Calu3 (cell line): ENCODE results near the gene ITPR2. TPM values are rescaled to one million over a fixed set of nuclear protein-coding genes. Genes with fewer than 3 reads are reported as not detected.

Experiments used
- BruUV-seq: library from RNA; stranded (reverse); fragments of 400-500 nt; replicated peaks from 2 replicates; lab custom pipeline; 2021; lab: Mats Ljungman, UMichigan
- CTCF ChIA-PET: fragments of 300-600 bp; sonication (Branson Sonifier 250); formaldehyde crosslinking; loops from one replicate; lab custom pipeline; 2022; ENCODE audit warnings: antibody characterized with exemption; lab: Charles Lee
- DNase-seq: peaks from one replicate; pipeline ENCODE4 v3.0.0; 2022
- H3K27ac Mint-ChIP-seq: one replicate; pipeline ENCODE4 v1.8.0; 2022; ENCODE audit warnings: mixed read lengths; ENCODE audit not compliant: unreplicated experiment
- H3K27me3 Mint-ChIP-seq: one replicate; pipeline ENCODE4 v1.8.0; 2022; ENCODE audit warnings: mixed read lengths; ENCODE audit not compliant: unreplicated experiment
- H3K36me3 Mint-ChIP-seq: one replicate; pipeline ENCODE4 v1.8.0; 2022; ENCODE audit warnings: mild to moderate bottlenecking, moderate library complexity, mixed read lengths; ENCODE audit not compliant: insufficient read depth, unreplicated experiment
- H3K4me1 Mint-ChIP-seq: one replicate; pipeline ENCODE4 v1.8.0; 2022; ENCODE audit warnings: mild to moderate bottlenecking, low read depth, mixed read lengths; ENCODE audit not compliant: unreplicated experiment
- H3K4me3 Mint-ChIP-seq: one replicate; pipeline ENCODE4 v1.8.0; 2022; ENCODE audit warnings: mild to moderate bottlenecking, low read depth, moderate library complexity, mixed read lengths; ENCODE audit not compliant: unreplicated experiment
- H3K9me3 Mint-ChIP-seq: one replicate; pipeline ENCODE4 v1.8.0; 2022; ENCODE audit warnings: low read depth, mixed read lengths; ENCODE audit not compliant: unreplicated experiment
- intact Hi-C: fragments of 100-400 bp; cut with micrococcal nuclease; formaldehyde crosslinking; loops from one replicate; pipeline ENCODE4 v1.10.0; 2022; ENCODE audit not compliant: unreplicated experiment
- total RNA-seq: library from RNA; stranded (reverse); gene quantifications from 2 replicates; pipeline ENCODE4 v1.2.3, GENCODE V29; 2022
- TF ChIP-seq, protein P1 (sequence below): fragments of 200-600 bp; IDR thresholded peaks from one replicate; pipeline ENCODE4 v1.8.0; 2022; ENCODE audit warnings: antibody characterized with exemption; ENCODE audit not compliant: unreplicated experiment

Gene ITPR2
- total RNA-seq, 1 experiment from 2014 or later: 2.5 TPM

DNA sequence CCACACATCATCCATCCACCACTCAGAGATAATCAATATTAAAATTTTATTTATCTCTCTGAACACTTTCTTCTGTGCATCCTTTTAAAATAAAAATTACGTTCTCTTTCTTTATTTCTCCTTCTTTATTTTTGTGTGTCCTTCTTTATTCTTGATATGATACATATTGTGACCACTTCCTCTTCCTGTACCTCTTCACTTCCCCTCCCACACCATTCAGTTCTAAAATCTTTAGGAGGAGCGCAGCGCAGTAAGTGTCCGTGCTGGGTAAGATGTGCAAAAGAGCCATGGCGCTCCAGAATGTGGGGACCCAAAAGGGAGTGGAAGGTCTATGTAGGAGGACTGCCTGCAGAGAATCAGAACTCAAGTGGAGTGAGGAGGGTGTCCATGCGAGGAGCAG lies 256.7 kb downstream of the ITPR2 start:
- Mint-ChIP-seq H3K4me3 (no peak overlapping the region), H3K9me3 (no peaks in the 10 kb centered on the region), H3K4me1 (no peaks in the 10 kb centered on the region), H3K27ac (no peak overlapping the region), H3K27me3 (peaks cover 18% of the 10 kb centered on the region), H3K36me3 (no peaks in the 10 kb centered on the region)
- TF ChIP-seq, protein P1, sequence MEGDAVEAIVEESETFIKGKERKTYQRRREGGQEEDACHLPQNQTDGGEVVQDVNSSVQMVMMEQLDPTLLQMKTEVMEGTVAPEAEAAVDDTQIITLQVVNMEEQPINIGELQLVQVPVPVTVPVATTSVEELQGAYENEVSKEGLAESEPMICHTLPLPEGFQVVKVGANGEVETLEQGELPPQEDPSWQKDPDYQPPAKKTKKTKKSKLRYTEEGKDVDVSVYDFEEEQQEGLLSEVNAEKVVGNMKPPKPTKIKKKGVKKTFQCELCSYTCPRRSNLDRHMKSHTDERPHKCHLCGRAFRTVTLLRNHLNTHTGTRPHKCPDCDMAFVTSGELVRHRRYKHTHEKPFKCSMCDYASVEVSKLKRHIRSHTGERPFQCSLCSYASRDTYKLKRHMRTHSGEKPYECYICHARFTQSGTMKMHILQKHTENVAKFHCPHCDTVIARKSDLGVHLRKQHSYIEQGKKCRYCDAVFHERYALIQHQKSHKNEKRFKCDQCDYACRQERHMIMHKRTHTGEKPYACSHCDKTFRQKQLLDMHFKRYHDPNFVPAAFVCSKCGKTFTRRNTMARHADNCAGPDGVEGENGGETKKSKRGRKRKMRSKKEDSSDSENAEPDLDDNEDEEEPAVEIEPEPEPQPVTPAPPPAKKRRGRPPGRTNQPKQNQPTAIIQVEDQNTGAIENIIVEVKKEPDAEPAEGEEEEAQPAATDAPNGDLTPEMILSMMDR: no peak
- no TSS peak for BruUV-seq
- no peak for DNase-seq
- intact Hi-C loops: no loop called here
- CTCF ChIA-PET: no interaction called here

DNA sequence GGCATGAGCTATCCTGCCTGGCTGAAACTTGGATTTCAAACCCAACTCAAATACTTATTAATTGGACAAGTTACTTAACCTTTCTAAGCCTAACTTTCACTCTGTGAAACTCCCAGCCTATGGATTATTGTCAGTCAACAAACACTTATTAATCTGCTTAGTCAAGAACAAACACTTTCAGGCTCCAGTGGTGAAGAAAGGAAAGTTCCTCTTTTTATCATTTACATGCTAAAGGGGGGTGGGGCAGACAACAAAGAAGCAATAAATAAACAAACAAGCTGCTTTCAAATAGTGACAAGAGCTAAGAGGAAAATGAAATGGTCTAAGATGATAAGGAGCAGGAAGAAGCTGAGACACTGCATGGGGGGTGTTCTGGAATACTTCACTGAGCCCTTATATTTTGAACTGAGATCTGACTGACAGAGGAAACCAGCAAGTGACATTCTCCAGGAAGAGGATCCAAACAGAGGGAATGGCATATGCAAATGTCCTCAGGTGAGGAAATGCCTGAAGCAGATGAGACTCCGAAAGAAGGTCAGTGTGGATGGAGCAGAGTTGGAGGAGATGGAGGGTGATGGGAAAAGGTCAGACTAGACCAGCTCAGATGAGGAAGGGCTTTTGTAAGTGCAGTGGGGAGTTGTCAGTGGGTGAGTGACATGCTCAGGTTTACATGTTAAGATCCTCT lies 259.6 kb downstream of the ITPR2 start:
- no peak for DNase-seq
- Mint-ChIP-seq H3K4me3 (no peak overlapping the region), H3K36me3 (no peaks in the 10 kb centered on the region), H3K27me3 (peaks cover 18% of the 10 kb centered on the region), H3K9me3 (no peaks in the 10 kb centered on the region), H3K4me1 (no peaks in the 10 kb centered on the region), H3K27ac (no peak overlapping the region)
- TF ChIP-seq, protein P1: no peak
- no TSS peak for BruUV-seq
- CTCF ChIA-PET: no interaction called here
- intact Hi-C loops: no loop called here

DNA sequence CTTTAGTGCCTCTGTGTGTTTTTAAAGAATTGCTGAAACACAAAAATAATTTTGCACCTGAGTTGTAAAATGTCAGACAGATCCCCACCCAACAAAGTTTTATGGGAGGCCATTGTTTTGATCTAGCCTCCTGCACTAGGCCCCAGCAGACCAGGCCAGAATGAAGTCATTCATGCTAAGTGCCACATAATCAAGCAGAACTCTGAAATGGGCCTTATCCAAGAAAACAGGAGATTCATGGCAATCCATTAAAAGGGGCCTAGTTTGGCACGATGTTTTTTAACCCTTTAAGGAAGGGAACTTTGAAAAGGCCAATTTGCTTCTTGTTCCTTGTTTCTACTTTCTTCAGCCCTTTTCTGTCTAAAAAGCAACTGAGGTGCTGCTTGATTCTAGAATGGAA lies 260.9 kb downstream of the ITPR2 start:
- DNase-seq: no peak
- no peaks in the 10 kb centered on the region for H3K36me3 Mint-ChIP-seq
- intact Hi-C loops: no loop called here
- no peaks in the 10 kb centered on the region for H3K4me1 Mint-ChIP-seq
- H3K9me3 Mint-ChIP-seq: no peaks in the 10 kb centered on the region
- BruUV-seq: no TSS peak
- TF ChIP-seq, protein P1: no peak
- peaks cover 19% of the 10 kb centered on the region for H3K27me3 Mint-ChIP-seq
- H3K4me3 Mint-ChIP-seq: no peak overlapping the region
- no peak overlapping the region for H3K27ac Mint-ChIP-seq
- CTCF ChIA-PET: no interaction called here

DNA sequence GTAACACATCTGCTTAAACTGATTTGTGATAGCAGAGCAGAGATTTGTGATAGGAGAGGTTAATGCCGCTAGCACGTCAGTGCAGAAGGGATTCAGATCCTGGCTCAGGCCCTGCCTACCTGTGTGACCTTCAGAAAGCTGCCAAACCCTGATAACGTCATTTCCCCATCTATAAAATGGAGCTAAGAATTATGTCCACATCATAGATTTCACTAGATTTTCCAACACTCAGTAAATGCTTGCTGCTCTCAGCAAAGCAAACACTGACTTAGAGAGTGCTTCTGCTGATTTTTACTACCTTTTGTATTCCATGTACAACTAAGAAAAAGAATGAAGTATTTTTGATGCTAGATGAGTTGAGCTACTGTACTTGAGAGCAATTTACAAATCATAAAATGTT lies 261.4 kb downstream of the ITPR2 start:
- Mint-ChIP-seq H3K36me3 (no peaks in the 10 kb centered on the region), H3K27ac (no peak overlapping the region), H3K4me1 (no peaks in the 10 kb centered on the region), H3K27me3 (peaks cover 25% of the 10 kb centered on the region), H3K4me3 (no peak overlapping the region), H3K9me3 (no peaks in the 10 kb centered on the region)
- BruUV-seq: no TSS peak
- intact Hi-C loops: no loop called here
- TF ChIP-seq, protein P1: no peak
- no peak for DNase-seq
- CTCF ChIA-PET: no interaction called here
